ENCODE results near the gene CEMP1.

DNA sequence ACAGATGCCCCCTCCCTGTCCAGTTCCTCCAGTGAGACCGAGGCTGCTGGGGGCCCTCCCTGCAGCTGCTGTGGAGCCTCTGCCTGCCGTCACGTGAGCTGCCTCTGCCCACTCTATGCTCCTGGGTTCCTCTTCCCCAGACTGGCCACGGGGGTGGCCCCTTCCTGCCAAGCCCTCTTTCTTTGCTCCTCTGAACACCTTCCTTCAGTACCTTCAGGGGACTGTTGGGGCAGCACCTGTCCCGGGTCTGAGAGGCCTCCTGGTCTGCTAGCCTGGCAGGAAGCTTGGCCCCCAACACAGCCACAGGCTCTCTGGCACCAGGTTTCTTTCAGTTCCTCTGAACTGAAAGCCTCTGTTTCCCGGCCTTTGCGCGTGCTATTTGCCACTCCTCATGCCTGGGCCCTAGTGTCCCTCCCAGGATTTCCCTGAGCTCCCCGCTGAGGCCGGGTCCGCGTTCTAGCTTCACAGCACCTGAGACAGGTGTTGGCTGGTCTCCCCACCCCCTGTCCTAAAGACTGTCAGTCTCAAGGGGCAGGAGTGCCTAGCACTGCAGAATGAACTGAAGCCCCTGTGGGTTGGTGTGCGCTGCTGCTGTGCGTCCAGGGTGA is 24.1 kb downstream of the CEMP1 start:
- TF ChIP-seq, protein P1, sequence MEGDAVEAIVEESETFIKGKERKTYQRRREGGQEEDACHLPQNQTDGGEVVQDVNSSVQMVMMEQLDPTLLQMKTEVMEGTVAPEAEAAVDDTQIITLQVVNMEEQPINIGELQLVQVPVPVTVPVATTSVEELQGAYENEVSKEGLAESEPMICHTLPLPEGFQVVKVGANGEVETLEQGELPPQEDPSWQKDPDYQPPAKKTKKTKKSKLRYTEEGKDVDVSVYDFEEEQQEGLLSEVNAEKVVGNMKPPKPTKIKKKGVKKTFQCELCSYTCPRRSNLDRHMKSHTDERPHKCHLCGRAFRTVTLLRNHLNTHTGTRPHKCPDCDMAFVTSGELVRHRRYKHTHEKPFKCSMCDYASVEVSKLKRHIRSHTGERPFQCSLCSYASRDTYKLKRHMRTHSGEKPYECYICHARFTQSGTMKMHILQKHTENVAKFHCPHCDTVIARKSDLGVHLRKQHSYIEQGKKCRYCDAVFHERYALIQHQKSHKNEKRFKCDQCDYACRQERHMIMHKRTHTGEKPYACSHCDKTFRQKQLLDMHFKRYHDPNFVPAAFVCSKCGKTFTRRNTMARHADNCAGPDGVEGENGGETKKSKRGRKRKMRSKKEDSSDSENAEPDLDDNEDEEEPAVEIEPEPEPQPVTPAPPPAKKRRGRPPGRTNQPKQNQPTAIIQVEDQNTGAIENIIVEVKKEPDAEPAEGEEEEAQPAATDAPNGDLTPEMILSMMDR (IDR thresholded peaks at IDR 0.05) = no peak
- TF ChIP-seq POLR2A (IDR thresholded peaks at IDR 0.05) (no peak), POLR2AphosphoS5 (IDR thresholded peaks at IDR 0.05) (no peak)

All from prostate gland (tissue), 2 donors.